Body of pancreas (tissue), 4 donors: ENCODE measurements around the gene CUEDC2.

Experiments used
- CTCF ChIP-seq, 7 experiments: fragments of 450-650 bp in 4 of 7; fragments of 200-600 bp in 3 of 7; sonication (generic) in 3 of 7; IDR thresholded peaks; one replicate each; pipeline ENCODE4 v1.5.1; 2016 to 2019; ENCODE audit warnings: antibody characterized with exemption in 7 of 7
- POLR2A ChIP-seq, 3 donors: fragments of 450-650 bp; IDR thresholded peaks; one replicate each; pipeline ENCODE4 v1.6.1; 2016; ENCODE audit warnings: antibody characterized with exemption in 3 of 3, mild to moderate bottlenecking in 2 of 3

DNA sequence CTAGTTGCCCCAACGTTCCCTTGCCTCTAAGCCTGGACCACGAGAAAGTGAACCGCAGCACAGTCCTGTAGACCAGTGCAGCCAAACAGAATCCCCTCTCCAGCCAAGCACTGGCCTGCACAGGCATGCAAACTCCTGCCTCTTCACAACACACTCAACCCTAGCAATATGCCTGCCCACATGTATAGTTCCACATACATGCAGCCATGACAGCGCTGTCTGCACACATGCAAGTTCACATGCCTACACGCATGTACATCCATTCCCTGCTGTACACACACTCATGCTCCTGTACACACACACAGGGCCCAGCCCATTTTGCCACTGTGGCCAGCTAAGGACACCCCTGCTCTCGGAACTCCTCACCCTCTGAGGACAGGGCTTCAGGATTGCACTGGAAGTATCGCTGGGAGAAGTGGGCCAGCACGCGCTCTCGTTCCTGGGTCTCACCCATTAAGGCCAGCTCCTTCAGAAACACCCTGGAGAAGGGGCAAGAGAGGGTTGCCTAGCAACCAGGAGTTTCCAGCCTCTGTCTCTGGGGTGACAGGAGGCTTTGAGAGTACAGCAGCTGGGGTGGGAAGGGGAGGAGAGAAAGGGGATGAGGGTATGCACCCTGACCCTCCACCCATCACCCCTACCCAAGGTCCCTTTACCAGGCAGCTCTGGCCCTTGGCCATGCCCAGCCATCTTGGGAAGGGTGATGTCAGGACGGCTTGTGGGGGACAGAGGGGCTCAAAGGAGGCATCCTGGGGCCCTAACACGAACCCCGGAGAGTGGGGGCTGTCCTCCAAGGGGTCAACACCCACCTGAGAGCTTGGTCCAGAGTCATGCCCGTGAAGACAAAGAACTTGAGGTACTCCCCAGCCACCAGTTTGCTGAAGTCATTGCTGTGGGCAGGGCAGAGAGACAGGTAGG is 20.8 kb downstream of the CUEDC2 start:
- TF ChIP-seq CTCF (IDR thresholded peaks at IDR 0.05) (no peak), POLR2A (IDR thresholded peaks at IDR 0.05) (no peak)
